Endothelial cell of umbilical vein (primary cell): ENCODE results near the gene FABP1. TPM values are rescaled to one million over a fixed set of nuclear protein-coding genes. Genes with fewer than 3 reads are reported as not detected.

Experiments used
- BruUV-seq: library from RNA; stranded (reverse); fragments of 400-500 nt; replicated peaks from 2 replicates; lab custom pipeline; 2021; lab: Mats Ljungman, UMichigan
- CTCF ChIA-PET: fragments of 300-600, 350-600 bp; sonication (Branson Sonifier 250); formaldehyde crosslinking; loops from one replicate; lab custom pipeline; 2021; ENCODE audit warnings: antibody characterized with exemption, inconsistent platforms; lab: Charles Lee
- POLR2A ChIA-PET: fragments of 300-600, 350-600 bp; sonication (Branson Sonifier 250); formaldehyde crosslinking; loops from one replicate; lab custom pipeline; 2021; ENCODE audit warnings: antibody characterized with exemption, inconsistent platforms; lab: Charles Lee
- DNase-seq: peaks from one replicate; pipeline ENCODE4 v3.0.0-alpha.2; 2011; ENCODE audit warnings: low read depth, low spot score
- FAIRE-seq: peaks from 2 replicates; lab custom pipeline; 2011; peaks lifted over from hg19 to GRCh38; lab: Jason Lieb, UNC
- H2AFZ ChIP-seq: 2 replicates; pipeline ENCODE4 v1.6.0; 2012; ENCODE audit warnings: low read depth, low read length, control low read depth, inconsistent platforms
- H3K27ac ChIP-seq: 2 replicates; pipeline ENCODE4 v1.5.1; 2011; ENCODE audit warnings: low read depth, mild to moderate bottlenecking, control low read depth, low read length, moderate library complexity; ENCODE audit not compliant: insufficient read depth
- H3K27me3 ChIP-seq, 2 experiments: 2 replicates each; pipeline versions ENCODE4 v1.6.0 to v1.6.1; 2011; ENCODE audit warnings: low read length in 2 of 2, mixed read lengths in 1 of 2; ENCODE audit not compliant: control insufficient read depth in 2 of 2, insufficient read depth in 2 of 2
- H3K36me3 ChIP-seq, 2 experiments: 2 replicates in 1 of 2; 3 replicates in 1 of 2; pipeline ENCODE4 v1.5.1; 2011; ENCODE audit warnings: low read length in 2 of 2, mild to moderate bottlenecking in 1 of 2, moderate library complexity in 1 of 2; ENCODE audit not compliant: control insufficient read depth in 2 of 2, insufficient read depth in 2 of 2; ENCODE audit errors: extremely low read depth in 1 of 2
- H3K4me1 ChIP-seq: 3 replicates; pipeline ENCODE4 v1.5.1; 2011; ENCODE audit warnings: mild to moderate bottlenecking, low read length; ENCODE audit not compliant: control insufficient read depth, insufficient read depth; ENCODE audit errors: extremely low read depth
- H3K4me2 ChIP-seq: 2 replicates; pipeline ENCODE4 v1.6.1; 2011; ENCODE audit warnings: low read length, control low read depth, mixed read lengths; ENCODE audit not compliant: insufficient read depth
- H3K4me3 ChIP-seq, 3 experiments: fragments of 200-600 bp in 1 of 3; sonication (generic), shearing (Covaris generic) in 1 of 3; replicated peaks in 1 of 3; 2 replicates each; pipeline ENCODE4 v1.5.1; 2011 to 2016; ENCODE audit warnings: control low read depth in 3 of 3, low read length in 3 of 3, mild to moderate bottlenecking in 2 of 3, inconsistent platforms in 1 of 3, low read depth in 1 of 3, moderate library complexity in 1 of 3; ENCODE audit not compliant: insufficient read depth in 1 of 3
- H3K79me2 ChIP-seq: 2 replicates; pipeline ENCODE4 v1.6.0; 2012; ENCODE audit warnings: low read length, inconsistent platforms; ENCODE audit not compliant: control insufficient read depth, insufficient read depth
- H3K9ac ChIP-seq: replicated peaks from 2 replicates; pipeline ENCODE3; 2011; ENCODE audit warnings: low read length, control low read depth; ENCODE audit not compliant: insufficient read depth; ENCODE audit errors: extremely low read depth
- H3K9me1 ChIP-seq: replicated peaks from 3 replicates; pipeline ENCODE4 v1.6.0; 2011; ENCODE audit warnings: mild to moderate bottlenecking, low read length; ENCODE audit not compliant: control insufficient read depth, insufficient read depth; ENCODE audit errors: extremely low read depth
- H3K9me3 ChIP-seq: replicated peaks from 2 replicates; pipeline ENCODE4 v1.5.1; 2012; ENCODE audit warnings: low read length, inconsistent platforms; ENCODE audit not compliant: control insufficient read depth, insufficient read depth
- H4K20me1 ChIP-seq: replicated peaks from 2 replicates; pipeline ENCODE3; 2011; ENCODE audit warnings: mild to moderate bottlenecking, low read length; ENCODE audit not compliant: control insufficient read depth, insufficient read depth; ENCODE audit errors: extremely low read depth
- CTCF ChIP-seq, 2 donors: IDR thresholded peaks; 1 replicate in 1 of 2; 2 replicates in 1 of 2; pipeline ENCODE4 v1.5.1; 2011; ENCODE audit warnings: low read length in 2 of 2, mild to moderate bottlenecking in 2 of 2, moderate library complexity in 2 of 2, control low read depth in 1 of 2, inconsistent platforms in 1 of 2, low read depth in 1 of 2; ENCODE audit not compliant: insufficient read depth in 1 of 2; ENCODE audit errors: extremely low read depth in 1 of 2
- EZH2 ChIP-seq: IDR thresholded peaks from 2 replicates; pipeline ENCODE4 v1.6.1; 2012; ENCODE audit warnings: borderline replicate concordance, low read depth, mild to moderate bottlenecking, moderate library complexity, low read length, inconsistent platforms; ENCODE audit not compliant: severe bottlenecking
- FOS ChIP-seq: IDR thresholded peaks from 2 replicates; pipeline ENCODE4 v1.6.1; 2011; ENCODE audit warnings: mild to moderate bottlenecking, low read length, moderate library complexity, borderline replicate concordance; ENCODE audit not compliant: insufficient read depth
- GATA2 ChIP-seq: IDR thresholded peaks from 2 replicates; pipeline ENCODE4 v1.7.0; 2011; ENCODE audit warnings: low read depth, mild to moderate bottlenecking, moderate library complexity, mixed read lengths, low read length; ENCODE audit not compliant: insufficient read length, insufficient read depth
- JUN ChIP-seq: IDR thresholded peaks from 2 replicates; pipeline ENCODE4 v1.6.1; 2011; ENCODE audit warnings: borderline replicate concordance, low read depth; ENCODE audit not compliant: insufficient read length, insufficient read depth
- MAX ChIP-seq: IDR thresholded peaks from 2 replicates; pipeline ENCODE4 v1.6.1; 2011; ENCODE audit not compliant: insufficient read depth, insufficient read length
- MYC ChIP-seq: IDR thresholded peaks from one replicate; pipeline ENCODE4 v1.6.1; 2011; ENCODE audit warnings: mild to moderate bottlenecking, low read depth, low read length
- POLR2A ChIP-seq: IDR thresholded peaks from 2 replicates; pipeline ENCODE4 v1.6.1; 2012; ENCODE audit warnings: low read depth, mild to moderate bottlenecking, control low read depth, low read length
- POLR2AphosphoS5 ChIP-seq: IDR thresholded peaks from 2 replicates; pipeline ENCODE4 v1.6.1; 2012; ENCODE audit warnings: low read depth, mild to moderate bottlenecking, control low read depth, low read length, moderate library complexity; ENCODE audit not compliant: insufficient read depth
- dilution Hi-C: fragments of 300-500 bp; cut with MboI; formaldehyde crosslinking; loops from one replicate; pipeline ENCODE4 v1.15.0; 2019; ENCODE audit warnings: low sequenced_read_pairs; ENCODE audit not compliant: extremely low pct_ligation_motif_present
- intact Hi-C: fragments of 100-400 bp; cut with micrococcal nuclease; formaldehyde crosslinking; loops from one replicate; pipeline ENCODE4 v1.10.0; 2022
- polyA plus RNA-seq, 4 experiments: library from polyadenylated mRNA; depleted of rRNA in 3 of 4; stranded (reverse) in 3 of 4; unstranded in 1 of 4; fragments of >200 nt; gene quantifications; 2 replicates each; pipeline versions ENCODE4 v1.2.1 to v1.2.3, GENCODE V29; 2011 to 2012; ENCODE audit warnings: missing spikeins in 1 of 4
- total RNA-seq: library from RNA; stranded (reverse); gene quantifications from 2 replicates; pipeline ENCODE4 v1.2.3, GENCODE V29; 2021

The FABP1 gene
- total and polyA plus RNA-seq, 2 donors (not counting 3 experiments of a cell fraction or from before 2014, with no cell fraction given) = not detected

GRCh38 chr2:88141952-88142351 is 14.1 kb upstream of the FABP1 start:
- dilution Hi-C loops = no loop called here
- H3K27me3 ChIP-seq = no peaks in the 10 kb centered on the region
- no peaks in the 10 kb centered on the region for H3K9me1 ChIP-seq
- no peaks in the 10 kb centered on the region for H3K36me3 ChIP-seq
- POLR2A ChIA-PET = no interaction called here
- H3K4me3 ChIP-seq = no peak overlapping the region
- no peaks in the 10 kb centered on the region for H4K20me1 ChIP-seq
- no peak overlapping the region for H3K27ac ChIP-seq
- CTCF ChIA-PET = interaction anchor here (0.7 kb wide), 1 partner anchor 18 kb away, joined by 3 read pairs; no protein-coding TSS in a partner anchor
- intact Hi-C loops = no loop called here
- no peak for TF ChIP-seq FOS
- TF ChIP-seq EZH2 = no peak
- no peak for TF ChIP-seq GATA2
- no peak for TF ChIP-seq MAX
- TF ChIP-seq CTCF (IDR thresholded peaks at IDR 0.05; ENCODE audit: extremely low read depth in 1 of 2, insufficient read depth in 1 of 2, low read depth in 1 of 2, low read length in 2 of 2) = no peak
- no peak for TF ChIP-seq JUN
- TF ChIP-seq POLR2A = no peak
- no peak for TF ChIP-seq MYC
- no peak for TF ChIP-seq POLR2AphosphoS5
- H3K4me2 ChIP-seq = no peak overlapping the region
- DNase-seq = no peak
- no peaks in the 10 kb centered on the region for H3K9me3 ChIP-seq
- no TSS peak for BruUV-seq
- H3K79me2 ChIP-seq = no peaks in the 10 kb centered on the region
- H2AFZ ChIP-seq = no peak overlapping the region
- no peak for FAIRE-seq
- no peaks in the 10 kb centered on the region for H3K4me1 ChIP-seq
- H3K9ac ChIP-seq = no peak overlapping the region
